HG03097 (cell line): Measurements from ENCODE around the gene ZNF805.
"Not testable (repeated sequence)": the region's sequence is repeated elsewhere in the genome, so short reads cannot be mapped to it uniquely, and the experiment has no call there.

Experiments
- ATAC-seq: cut with Tn5 transposase; IDR thresholded peaks from one replicate; pipeline ENCODE4 v1.9.1; 2021; ENCODE audit not compliant: unreplicated experiment, low FRiP score

The ZNF805 gene

GRCh38 chr19:57267291-57267690 lies 26.9 kb downstream of the ZNF805 start:
- no peak for ATAC-seq

GRCh38 chr19:57269515-57270250 lies 29.3 kb downstream of the ZNF805 start:
- ATAC-seq: peak; percentile 50

GRCh38 chr19:57271280-57271679 lies 30.8 kb downstream of the ZNF805 start:
- no peak for ATAC-seq

- no peak for ATAC-seq
Observed at GRCh38 chr19:57273014-57273413, 32.6 kb downstream of the ZNF805 start.

- ATAC-seq: no peak
Observed at GRCh38 chr19:57276430-57276829, 36.0 kb downstream of the ZNF805 start.

- ATAC-seq: not testable (repeated sequence)
Observed at GRCh38 chr19:57278481-57278880, 38.0 kb downstream of the ZNF805 start.

- ATAC-seq: peak; percentile 63
Observed at GRCh38 chr19:57279418-57280164, 39.2 kb downstream of the ZNF805 start.

GRCh38 chr19:57280165-57280961 lies 39.9 kb downstream of the ZNF805 start, which contains the start of gene ZNF460:
Gene ZNF460, plus strand, starts transcription at chr19:57280485. Its CDS starts 322 bp downstream, at chr19:57280807.
- peak; percentile 76 for ATAC-seq

- no peak for ATAC-seq
Observed at GRCh38 chr19:57280962-57281400, 40.5 kb downstream of the ZNF805 start.

GRCh38 chr19:57282011-57282643 lies 41.7 kb downstream of the ZNF805 start:
- ATAC-seq: no peak

GRCh38 chr19:57288373-57288772 lies 47.9 kb downstream of the ZNF805 start:
- no peak for ATAC-seq

- ATAC-seq: no peak
Observed at GRCh38 chr19:57290970-57291369, 50.5 kb downstream of the ZNF805 start.

GRCh38 chr19:57292547-57292946 lies 52.1 kb downstream of the ZNF805 start:
- no peak for ATAC-seq

GRCh38 chr19:57293719-57294118 lies 53.3 kb downstream of the ZNF805 start:
- no peak for ATAC-seq

GRCh38 chr19:57302020-57302465 lies 61.6 kb downstream of the ZNF805 start:
- no peak for ATAC-seq

- ATAC-seq: no peak
Observed at GRCh38 chr19:57302727-57303401, 62.4 kb downstream of the ZNF805 start.
